H9 (cell line): ENCODE data around the gene LTF. TPM values are rescaled to one million over a fixed set of nuclear protein-coding genes. Genes with fewer than 3 reads are reported as not detected.

Experiments used
- DNase-seq: peaks from one replicate; pipeline ENCODE4 v3.0.0-alpha.2; 2017
- H2AFZ ChIP-seq: one replicate; pipeline ENCODE4 v1.6.1; 2013; ENCODE audit warnings: mild to moderate bottlenecking, low read length, control low read depth, moderate library complexity
- H2AK5ac ChIP-seq: 2 replicates; pipeline ENCODE4 v1.6.1; 2013; ENCODE audit warnings: low read length, control low read depth, mixed read lengths; ENCODE audit not compliant: insufficient read length
- H2BK120ac ChIP-seq: one replicate; pipeline ENCODE4 v1.6.1; 2013; ENCODE audit warnings: low read depth, mild to moderate bottlenecking, low read length, control low read depth, inconsistent platforms; ENCODE audit not compliant: poor library complexity, severe bottlenecking
- H2BK12ac ChIP-seq: 2 replicates; pipeline ENCODE4 v1.6.1; 2013; ENCODE audit warnings: low read length, control low read depth, mixed read lengths, low read depth; ENCODE audit not compliant: insufficient read length
- H2BK15ac ChIP-seq: 2 replicates; pipeline ENCODE4 v1.6.1; 2013; ENCODE audit warnings: low read depth, low read length, control low read depth
- H2BK20ac ChIP-seq: one replicate; pipeline ENCODE4 v1.6.1; 2013; ENCODE audit warnings: low read depth, mild to moderate bottlenecking, low read length, control low read depth, inconsistent platforms; ENCODE audit not compliant: poor library complexity, severe bottlenecking
- H2BK5ac ChIP-seq: 2 replicates; pipeline ENCODE4 v1.6.1; 2013; ENCODE audit warnings: low read length, control low read depth, mixed read lengths; ENCODE audit not compliant: insufficient read length
- H3K14ac ChIP-seq: 2 replicates; pipeline ENCODE4 v1.6.1; 2013; ENCODE audit warnings: low read length, control low read depth; ENCODE audit not compliant: insufficient read depth
- H3K18ac ChIP-seq: 2 replicates; pipeline ENCODE4 v1.6.1; 2013; ENCODE audit warnings: low read depth, mild to moderate bottlenecking, mixed read lengths, low read length, control low read depth; ENCODE audit not compliant: insufficient read length
- H3K23ac ChIP-seq: 2 replicates; pipeline ENCODE4 v1.6.1; 2013; ENCODE audit warnings: low read length, control low read depth, mixed read lengths, low read depth; ENCODE audit not compliant: insufficient read length
- H3K23me2 ChIP-seq: 2 replicates; pipeline ENCODE4 v1.6.1; 2013; ENCODE audit warnings: low read depth, mild to moderate bottlenecking, mixed read lengths, low read length, control low read depth; ENCODE audit not compliant: insufficient read length, poor library complexity, severe bottlenecking
- H3K27ac ChIP-seq: 2 replicates; pipeline ENCODE4 v1.5.1; 2013; ENCODE audit warnings: low read length, control low read depth, mixed read lengths, low read depth; ENCODE audit not compliant: insufficient read length
- H3K27me3 ChIP-seq: 2 replicates; pipeline ENCODE4 v1.6.1; 2013; ENCODE audit warnings: low read length, control low read depth, inconsistent platforms; ENCODE audit not compliant: insufficient read depth
- H3K4ac ChIP-seq: 2 replicates; pipeline ENCODE4 v1.6.1; 2013; ENCODE audit warnings: low read depth, mild to moderate bottlenecking, control low read depth, inconsistent platforms, low read length, moderate library complexity
- H3K4me1 ChIP-seq: 2 replicates; pipeline ENCODE4 v1.6.1; 2013; ENCODE audit warnings: low read length, control low read depth, inconsistent platforms; ENCODE audit not compliant: insufficient read depth
- H3K4me2 ChIP-seq: 2 replicates; pipeline ENCODE4 v1.6.1; 2013; ENCODE audit warnings: low read length, control low read depth, mixed read lengths; ENCODE audit not compliant: insufficient read length, insufficient read depth
- H3K56ac ChIP-seq: 2 replicates; pipeline ENCODE4 v1.6.1; 2013; ENCODE audit warnings: low read depth, mild to moderate bottlenecking, mixed read lengths, low read length, control low read depth; ENCODE audit not compliant: insufficient read length
- H3K79me1 ChIP-seq: 2 replicates; pipeline ENCODE4 v1.6.1; 2013; ENCODE audit warnings: low read depth, mild to moderate bottlenecking, moderate library complexity, low read length, control low read depth, inconsistent platforms; ENCODE audit not compliant: insufficient read depth, poor library complexity, severe bottlenecking
- H3K79me2 ChIP-seq: 2 replicates; pipeline ENCODE4 v1.6.1; 2013; ENCODE audit warnings: low read length, control low read depth, inconsistent platforms; ENCODE audit not compliant: insufficient read depth
- H3K9ac ChIP-seq: 2 replicates; pipeline ENCODE4 v1.6.1; 2013; ENCODE audit warnings: low read length, control low read depth, mixed read lengths; ENCODE audit not compliant: insufficient read length; ENCODE audit errors: extremely low read depth
- H3K9me3 ChIP-seq: one replicate; pipeline ENCODE4 v1.6.1; 2013; ENCODE audit warnings: low read depth, low read length, inconsistent platforms; ENCODE audit not compliant: control insufficient read depth
- H3T11ph ChIP-seq: one replicate; pipeline ENCODE4 v1.6.1; 2013; ENCODE audit warnings: mild to moderate bottlenecking, low read length, control low read depth, inconsistent platforms
- H4K20me1 ChIP-seq: one replicate; pipeline ENCODE4 v1.6.1; 2013; ENCODE audit not compliant: control insufficient read depth, insufficient read length, insufficient read depth
- H4K5ac ChIP-seq: 2 replicates; pipeline ENCODE4 v1.6.1; 2013; ENCODE audit warnings: low read depth, mild to moderate bottlenecking, mixed read lengths, low read length, control low read depth; ENCODE audit not compliant: insufficient read length
- H4K8ac ChIP-seq: replicated peaks from 2 replicates; pipeline ENCODE4 v1.6.1; 2013; ENCODE audit warnings: low read length, control low read depth, mixed read lengths, low read depth; ENCODE audit not compliant: insufficient read length
- H4K91ac ChIP-seq: 2 replicates; pipeline ENCODE4 v1.6.1; 2013; ENCODE audit warnings: low read depth, mild to moderate bottlenecking, moderate library complexity, mixed read lengths, low read length, control low read depth; ENCODE audit not compliant: insufficient read length
- H3K27ac Mint-ChIP-seq, 3 experiments: 2 replicates in 2 of 3; 3 replicates in 1 of 3; pipeline ENCODE4 v1.8.0; 2020 to 2021; ENCODE audit warnings: mixed read lengths in 3 of 3, mild to moderate bottlenecking in 1 of 3, moderate library complexity in 1 of 3
- H3K27me3 Mint-ChIP-seq: 2 replicates; pipeline ENCODE4 v1.8.0; 2021; ENCODE audit warnings: low read depth, mild to moderate bottlenecking, moderate library complexity, mixed read lengths
- H3K36me3 Mint-ChIP-seq, 3 experiments: 2 replicates in 2 of 3; 3 replicates in 1 of 3; pipeline ENCODE4 v1.8.0; 2020 to 2021; ENCODE audit warnings: low read depth in 3 of 3, mixed read lengths in 3 of 3; ENCODE audit not compliant: insufficient read depth in 1 of 3
- H3K4me1 Mint-ChIP-seq, 2 experiments: 2 replicates each; pipeline ENCODE4 v1.8.0; 2020; ENCODE audit warnings: mixed read lengths in 2 of 2
- H3K4me3 Mint-ChIP-seq, 2 experiments: 2 replicates in 1 of 2; 3 replicates in 1 of 2; pipeline ENCODE4 v1.8.0; 2020 to 2021; ENCODE audit warnings: mild to moderate bottlenecking in 2 of 2, mixed read lengths in 2 of 2, moderate library complexity in 1 of 2
- H3K9me3 Mint-ChIP-seq, 2 experiments: 2 replicates in 1 of 2; 3 replicates in 1 of 2; pipeline ENCODE4 v1.8.0; 2020; ENCODE audit warnings: mild to moderate bottlenecking in 2 of 2, mixed read lengths in 2 of 2, moderate library complexity in 1 of 2
- WGBS: extraction: QIAGEN DNeasy Blood & Tissue Kit; methylation state at CpG from one replicate; pipeline ENCODE4 v1.1.7; 2013; ENCODE audit warnings: missing lambda C conversion rate, low lambda C conversion rate, mixed read lengths; ENCODE audit not compliant: insufficient read length; ENCODE audit errors: extremely low coverage; 5-methylcytosine and 5-hydroxymethylcytosine counted together
- total RNA-seq: library from RNA; stranded (reverse); gene quantifications from 2 replicates; pipeline ENCODE4 v1.2.1, GENCODE V29; 2021
- TF ChIP-seq, protein P1 (sequence below): fragments of 200-600 bp; sonication (generic); conservative IDR thresholded peaks from 3 replicates; pipeline ENCODE4 v1.8.0; 2021; ENCODE audit warnings: antibody characterized with exemption, mild to moderate bottlenecking

Gene LTF
- total RNA-seq, 1 experiment from 2014 or later, result not detected

- Histone ChIP-seq H3K23ac (no peak overlapping the region), H2BK120ac (no peak overlapping the region), H3K79me2 (no peaks in the 10 kb centered on the region), H3K27ac (no peak overlapping the region), H3K18ac (no peak overlapping the region), H3T11ph (no peak overlapping the region), H3K23me2 (no peaks in the 10 kb centered on the region), H2BK15ac (no peak overlapping the region), H4K8ac (no peak overlapping the region), H3K79me1 (no peaks in the 10 kb centered on the region), H2BK20ac (no peak overlapping the region), H4K20me1 (no peaks in the 10 kb centered on the region), H4K5ac (no peak overlapping the region), H3K4ac (no peak overlapping the region), H2BK12ac (no peak overlapping the region), H3K27me3 (no peaks in the 10 kb centered on the region), H4K91ac (no peak overlapping the region), H3K9me3 (no peaks in the 10 kb centered on the region), H2AFZ (no peak overlapping the region), H2AK5ac (no peak overlapping the region), H3K14ac (no peak overlapping the region), H3K4me2 (no peak overlapping the region), H3K56ac (no peak overlapping the region), H3K9ac (no peak overlapping the region), H3K4me1 (no peaks in the 10 kb centered on the region), H2BK5ac (no peak overlapping the region)
- Mint-ChIP-seq H3K36me3 (no peaks in the 10 kb centered on the region), H3K27me3 (peaks cover 8% of the 10 kb centered on the region), H3K27ac (no peak overlapping the region), H3K4me1 (peaks cover 0 to 3% of the 10 kb centered on the region in 2 experiments; a peak in 1 of 4 replicates), H3K4me3 (no peak overlapping the region), H3K9me3 (no peaks in the 10 kb centered on the region)
- TF ChIP-seq, protein P1, sequence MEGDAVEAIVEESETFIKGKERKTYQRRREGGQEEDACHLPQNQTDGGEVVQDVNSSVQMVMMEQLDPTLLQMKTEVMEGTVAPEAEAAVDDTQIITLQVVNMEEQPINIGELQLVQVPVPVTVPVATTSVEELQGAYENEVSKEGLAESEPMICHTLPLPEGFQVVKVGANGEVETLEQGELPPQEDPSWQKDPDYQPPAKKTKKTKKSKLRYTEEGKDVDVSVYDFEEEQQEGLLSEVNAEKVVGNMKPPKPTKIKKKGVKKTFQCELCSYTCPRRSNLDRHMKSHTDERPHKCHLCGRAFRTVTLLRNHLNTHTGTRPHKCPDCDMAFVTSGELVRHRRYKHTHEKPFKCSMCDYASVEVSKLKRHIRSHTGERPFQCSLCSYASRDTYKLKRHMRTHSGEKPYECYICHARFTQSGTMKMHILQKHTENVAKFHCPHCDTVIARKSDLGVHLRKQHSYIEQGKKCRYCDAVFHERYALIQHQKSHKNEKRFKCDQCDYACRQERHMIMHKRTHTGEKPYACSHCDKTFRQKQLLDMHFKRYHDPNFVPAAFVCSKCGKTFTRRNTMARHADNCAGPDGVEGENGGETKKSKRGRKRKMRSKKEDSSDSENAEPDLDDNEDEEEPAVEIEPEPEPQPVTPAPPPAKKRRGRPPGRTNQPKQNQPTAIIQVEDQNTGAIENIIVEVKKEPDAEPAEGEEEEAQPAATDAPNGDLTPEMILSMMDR, result no peak
- no peak for DNase-seq
- WGBS, result 100% methylated on average over 1 of the region's 2 CpGs
Observed at GRCh38 chr3:46399557-46399956, 65.1 kb downstream of the LTF start.
